ENCODE measurements around the gene PHF21A. TPM values are rescaled to one million over a fixed set of nuclear protein-coding genes. Genes with fewer than 3 reads are reported as not detected.

Gene PHF21A
- total RNA-seq, 2 experiments from 2014 or later: 23.1 to 56.1 TPM

- Histone ChIP-seq H3K4me1 (ENCODE audit: insufficient read depth, low read length, poor library complexity, severe bottlenecking) (peaks cover 48% of the 10 kb centered on the region), H3K36me3 (ENCODE audit: insufficient read depth, low read length) (no peaks in the 10 kb centered on the region), H3K9me3 (ENCODE audit: low read length) (no peaks in the 10 kb centered on the region), H2AFZ (ENCODE audit: low read length) (no peak overlapping the region), H3K27ac (ENCODE audit: low read depth, low read length, poor library complexity, severe bottlenecking) (peak overlapping the region; percentile 31), H4K20me1 (ENCODE audit: insufficient read depth, low read length) (peaks cover 11% of the 10 kb centered on the region), H3K79me2 (ENCODE audit: insufficient read depth, low read depth, low read length) (peaks cover 81% of the 10 kb centered on the region), H3K4me3 (ENCODE audit: low read depth, low read length, poor library complexity, severe bottlenecking) (no peak overlapping the region), H3K4me2 (ENCODE audit: low read length) (peak overlapping the region; percentile 80), H3K9me2 (ENCODE audit: insufficient read depth, low read length) (no peaks in the 10 kb centered on the region)
- POLR2A ChIA-PET: interaction anchor here (0.6 to 1.9 kb wide), 5 partner anchors 12 to 231 kb away, joined by 3 to 12 read pairs (median 3); no protein-coding TSS in a partner anchor
- CTCF ChIA-PET (ENCODE audit: unreplicated experiment): no interaction called here
- no peak for DNase-seq (ENCODE audit: low spot score)
- no TSS peak for BruUV-seq (replicated peaks)
- no peak for TF ChIP-seq CTCF (conservative IDR thresholded peaks at IDR 0.05; ENCODE audit: low read length)
- TF ChIP-seq EZH2phosphoT487 (IDR thresholded peaks at IDR 0.05; ENCODE audit: borderline replicate concordance, low read depth, low read length): no peak
- intact Hi-C loops (cut with micrococcal nuclease; ENCODE audit: unreplicated experiment): loop anchor here (5.0 kb wide), 1 partner anchor 198 kb away; the partner anchor contains the start of gene PEX16
Observed at GRCh38 chr11:46114961-46115360, 6.3 kb downstream of the PHF21A start.

- CTCF ChIA-PET (ENCODE audit: unreplicated experiment): no interaction called here
- H3K4me1 ChIP-seq (ENCODE audit: insufficient read depth, low read length, poor library complexity, severe bottlenecking): peaks cover 48% of the 10 kb centered on the region
Observed at GRCh38 chr11:46114378-46114777, 6.9 kb downstream of the PHF21A start.

More at GRCh38 chr11:46114378-46114777, 6.9 kb downstream of the PHF21A start:
- peak overlapping the region; percentile 31 for H3K27ac ChIP-seq (ENCODE audit: low read depth, low read length, poor library complexity, severe bottlenecking)
- intact Hi-C loops (cut with micrococcal nuclease; ENCODE audit: unreplicated experiment): no loop called here
- POLR2A ChIA-PET: interaction anchor here (1.1 to 1.5 kb wide), 2 partner anchors 19 to 231 kb away, joined by 3 read pairs; no protein-coding TSS in a partner anchor
- no peaks in the 10 kb centered on the region for H3K9me2 ChIP-seq (ENCODE audit: insufficient read depth, low read length)
- no peaks in the 10 kb centered on the region for H3K9me3 ChIP-seq (ENCODE audit: low read length)
- BruUV-seq (replicated peaks): no TSS peak
- H3K36me3 ChIP-seq (ENCODE audit: insufficient read depth, low read length): no peaks in the 10 kb centered on the region
- DNase-seq (ENCODE audit: low spot score): no peak
- peak overlapping the region; percentile 80 for H3K4me2 ChIP-seq (ENCODE audit: low read length)
- H3K4me3 ChIP-seq (ENCODE audit: low read depth, low read length, poor library complexity, severe bottlenecking): no peak overlapping the region
- H3K79me2 ChIP-seq (ENCODE audit: insufficient read depth, low read depth, low read length): peaks cover 79% of the 10 kb centered on the region
- H4K20me1 ChIP-seq (ENCODE audit: insufficient read depth, low read length): peaks cover 11% of the 10 kb centered on the region
- no peak for TF ChIP-seq CTCF (conservative IDR thresholded peaks at IDR 0.05; ENCODE audit: low read length)
- TF ChIP-seq EZH2phosphoT487 (IDR thresholded peaks at IDR 0.05; ENCODE audit: borderline replicate concordance, low read depth, low read length): no peak
- H2AFZ ChIP-seq (ENCODE audit: low read length): no peak overlapping the region
